ENCODE measurements around the gene COX6B1.
A peak's percentile ranks its signal among the peaks of the same experiment; 100 is the strongest.

The COX6B1 gene

DNA sequence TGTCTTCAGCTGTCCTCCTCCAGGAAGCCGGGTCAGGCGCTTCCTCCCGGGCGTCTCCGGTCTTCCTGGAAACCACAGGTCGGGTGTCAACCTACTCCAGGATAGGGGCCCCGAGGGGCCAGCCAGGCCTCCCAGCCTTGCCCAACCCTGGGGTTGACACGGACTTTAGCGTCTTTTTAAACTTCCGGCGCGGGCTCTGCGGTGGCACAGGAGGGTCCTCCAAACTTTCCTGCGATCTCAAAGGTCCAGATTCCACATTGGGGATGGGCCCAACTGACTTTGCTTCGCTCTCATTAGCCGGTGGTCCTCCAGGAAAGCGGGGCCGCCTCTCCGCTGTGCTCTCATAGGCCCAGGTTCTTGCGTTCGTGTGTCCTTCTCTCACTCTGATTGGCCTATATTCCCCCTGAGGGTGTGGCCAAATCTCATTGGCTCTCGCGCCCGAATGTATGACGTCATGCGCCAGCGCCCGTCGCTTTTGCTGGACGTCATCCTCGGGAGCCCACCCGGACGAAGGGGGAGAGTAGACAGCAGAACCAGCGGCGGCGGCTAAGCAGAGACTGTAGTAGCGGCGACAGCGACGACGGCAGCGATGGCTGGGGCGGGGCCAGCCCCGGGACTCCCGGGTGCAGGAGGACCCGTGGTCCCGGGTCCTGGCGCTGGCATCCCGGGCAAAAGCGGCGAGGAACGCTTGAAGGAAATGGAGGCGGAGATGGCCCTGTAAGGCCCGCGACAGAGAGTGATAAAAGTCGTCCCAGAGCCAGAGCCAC is 19.4 kb upstream of the COX6B1 start, which contains the start of gene RBM42 (continued):
- no peak for TF ChIP-seq ZNF423 (tag by site-specific recombination; IDR thresholded peaks at IDR 0.05)
- TF ChIP-seq, protein P1, sequence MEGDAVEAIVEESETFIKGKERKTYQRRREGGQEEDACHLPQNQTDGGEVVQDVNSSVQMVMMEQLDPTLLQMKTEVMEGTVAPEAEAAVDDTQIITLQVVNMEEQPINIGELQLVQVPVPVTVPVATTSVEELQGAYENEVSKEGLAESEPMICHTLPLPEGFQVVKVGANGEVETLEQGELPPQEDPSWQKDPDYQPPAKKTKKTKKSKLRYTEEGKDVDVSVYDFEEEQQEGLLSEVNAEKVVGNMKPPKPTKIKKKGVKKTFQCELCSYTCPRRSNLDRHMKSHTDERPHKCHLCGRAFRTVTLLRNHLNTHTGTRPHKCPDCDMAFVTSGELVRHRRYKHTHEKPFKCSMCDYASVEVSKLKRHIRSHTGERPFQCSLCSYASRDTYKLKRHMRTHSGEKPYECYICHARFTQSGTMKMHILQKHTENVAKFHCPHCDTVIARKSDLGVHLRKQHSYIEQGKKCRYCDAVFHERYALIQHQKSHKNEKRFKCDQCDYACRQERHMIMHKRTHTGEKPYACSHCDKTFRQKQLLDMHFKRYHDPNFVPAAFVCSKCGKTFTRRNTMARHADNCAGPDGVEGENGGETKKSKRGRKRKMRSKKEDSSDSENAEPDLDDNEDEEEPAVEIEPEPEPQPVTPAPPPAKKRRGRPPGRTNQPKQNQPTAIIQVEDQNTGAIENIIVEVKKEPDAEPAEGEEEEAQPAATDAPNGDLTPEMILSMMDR (tag by site-specific recombination; IDR thresholded peaks at IDR 0.05), result no peak
- peak; percentile 99 for TF ChIP-seq ZNF335 (tag by site-specific recombination; conservative IDR thresholded peaks at IDR 0.05)
- TF ChIP-seq GLI2 (tag by site-specific recombination; IDR thresholded peaks at IDR 0.05; ENCODE audit: borderline replicate concordance, low read depth), result no peak
- no peak for TF ChIP-seq ZNF571 (tag by site-specific recombination; IDR thresholded peaks at IDR 0.05)
- no peak for TF ChIP-seq ZFP3 (tag by site-specific recombination; IDR thresholded peaks at IDR 0.05; ENCODE audit: low read depth)
- no peak for TF ChIP-seq SETDB1 (IDR thresholded peaks at IDR 0.05; ENCODE audit: insufficient read length, low read length)
- TF ChIP-seq, protein P2, sequence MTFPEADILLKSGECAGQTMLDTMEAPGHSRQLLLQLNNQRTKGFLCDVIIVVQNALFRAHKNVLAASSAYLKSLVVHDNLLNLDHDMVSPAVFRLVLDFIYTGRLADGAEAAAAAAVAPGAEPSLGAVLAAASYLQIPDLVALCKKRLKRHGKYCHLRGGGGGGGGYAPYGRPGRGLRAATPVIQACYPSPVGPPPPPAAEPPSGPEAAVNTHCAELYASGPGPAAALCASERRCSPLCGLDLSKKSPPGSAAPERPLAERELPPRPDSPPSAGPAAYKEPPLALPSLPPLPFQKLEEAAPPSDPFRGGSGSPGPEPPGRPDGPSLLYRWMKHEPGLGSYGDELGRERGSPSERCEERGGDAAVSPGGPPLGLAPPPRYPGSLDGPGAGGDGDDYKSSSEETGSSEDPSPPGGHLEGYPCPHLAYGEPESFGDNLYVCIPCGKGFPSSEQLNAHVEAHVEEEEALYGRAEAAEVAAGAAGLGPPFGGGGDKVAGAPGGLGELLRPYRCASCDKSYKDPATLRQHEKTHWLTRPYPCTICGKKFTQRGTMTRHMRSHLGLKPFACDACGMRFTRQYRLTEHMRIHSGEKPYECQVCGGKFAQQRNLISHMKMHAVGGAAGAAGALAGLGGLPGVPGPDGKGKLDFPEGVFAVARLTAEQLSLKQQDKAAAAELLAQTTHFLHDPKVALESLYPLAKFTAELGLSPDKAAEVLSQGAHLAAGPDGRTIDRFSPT (tag by site-specific recombination; IDR thresholded peaks at IDR 0.05), result no peak
- no peak for TF ChIP-seq ZNF248 (tag by site-specific recombination; IDR thresholded peaks at IDR 0.05)
- peak; percentile 96 for TF ChIP-seq GLIS2 (tag by site-specific recombination; IDR thresholded peaks at IDR 0.05)
- peak; percentile 99 for TF ChIP-seq ZNF391 (tag by site-specific recombination; IDR thresholded peaks at IDR 0.05; ENCODE audit: borderline replicate concordance, low read depth)
- no peak for TF ChIP-seq ZNF121 (tag by site-specific recombination; IDR thresholded peaks at IDR 0.05)
- TF ChIP-seq, protein P3, sequence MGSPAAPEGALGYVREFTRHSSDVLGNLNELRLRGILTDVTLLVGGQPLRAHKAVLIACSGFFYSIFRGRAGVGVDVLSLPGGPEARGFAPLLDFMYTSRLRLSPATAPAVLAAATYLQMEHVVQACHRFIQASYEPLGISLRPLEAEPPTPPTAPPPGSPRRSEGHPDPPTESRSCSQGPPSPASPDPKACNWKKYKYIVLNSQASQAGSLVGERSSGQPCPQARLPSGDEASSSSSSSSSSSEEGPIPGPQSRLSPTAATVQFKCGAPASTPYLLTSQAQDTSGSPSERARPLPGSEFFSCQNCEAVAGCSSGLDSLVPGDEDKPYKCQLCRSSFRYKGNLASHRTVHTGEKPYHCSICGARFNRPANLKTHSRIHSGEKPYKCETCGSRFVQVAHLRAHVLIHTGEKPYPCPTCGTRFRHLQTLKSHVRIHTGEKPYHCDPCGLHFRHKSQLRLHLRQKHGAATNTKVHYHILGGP (tag by site-specific recombination; IDR thresholded peaks at IDR 0.05), result peak; percentile 74
- TF ChIP-seq ZNF354C (tag by site-specific recombination; IDR thresholded peaks at IDR 0.05; ENCODE audit: borderline replicate concordance, low read depth), result no peak
- TF ChIP-seq, protein P4, sequence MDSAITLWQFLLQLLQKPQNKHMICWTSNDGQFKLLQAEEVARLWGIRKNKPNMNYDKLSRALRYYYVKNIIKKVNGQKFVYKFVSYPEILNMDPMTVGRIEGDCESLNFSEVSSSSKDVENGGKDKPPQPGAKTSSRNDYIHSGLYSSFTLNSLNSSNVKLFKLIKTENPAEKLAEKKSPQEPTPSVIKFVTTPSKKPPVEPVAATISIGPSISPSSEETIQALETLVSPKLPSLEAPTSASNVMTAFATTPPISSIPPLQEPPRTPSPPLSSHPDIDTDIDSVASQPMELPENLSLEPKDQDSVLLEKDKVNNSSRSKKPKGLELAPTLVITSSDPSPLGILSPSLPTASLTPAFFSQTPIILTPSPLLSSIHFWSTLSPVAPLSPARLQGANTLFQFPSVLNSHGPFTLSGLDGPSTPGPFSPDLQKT (IDR thresholded peaks at IDR 0.05; ENCODE audit: borderline replicate concordance, low read depth, low read length), result no peak
- TF ChIP-seq, protein P5, sequence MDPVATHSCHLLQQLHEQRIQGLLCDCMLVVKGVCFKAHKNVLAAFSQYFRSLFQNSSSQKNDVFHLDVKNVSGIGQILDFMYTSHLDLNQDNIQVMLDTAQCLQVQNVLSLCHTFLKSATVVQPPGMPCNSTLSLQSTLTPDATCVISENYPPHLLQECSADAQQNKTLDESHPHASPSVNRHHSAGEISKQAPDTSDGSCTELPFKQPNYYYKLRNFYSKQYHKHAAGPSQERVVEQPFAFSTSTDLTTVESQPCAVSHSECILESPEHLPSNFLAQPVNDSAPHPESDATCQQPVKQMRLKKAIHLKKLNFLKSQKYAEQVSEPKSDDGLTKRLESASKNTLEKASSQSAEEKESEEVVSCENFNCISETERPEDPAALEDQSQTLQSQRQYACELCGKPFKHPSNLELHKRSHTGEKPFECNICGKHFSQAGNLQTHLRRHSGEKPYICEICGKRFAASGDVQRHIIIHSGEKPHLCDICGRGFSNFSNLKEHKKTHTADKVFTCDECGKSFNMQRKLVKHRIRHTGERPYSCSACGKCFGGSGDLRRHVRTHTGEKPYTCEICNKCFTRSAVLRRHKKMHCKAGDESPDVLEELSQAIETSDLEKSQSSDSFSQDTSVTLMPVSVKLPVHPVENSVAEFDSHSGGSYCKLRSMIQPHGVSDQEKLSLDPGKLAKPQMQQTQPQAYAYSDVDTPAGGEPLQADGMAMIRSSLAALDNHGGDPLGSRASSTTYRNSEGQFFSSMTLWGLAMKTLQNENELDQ (tag by site-specific recombination; IDR thresholded peaks at IDR 0.05; ENCODE audit: low read depth), result no peak
- TF ChIP-seq TRIM28 (IDR thresholded peaks at IDR 0.05; ENCODE audit: borderline replicate concordance, low read length), result no peak
- peak; percentile 47 for TF ChIP-seq ZNF561 (tag by site-specific recombination; IDR thresholded peaks at IDR 0.05; ENCODE audit: borderline replicate concordance)
- 0 out of 2 replicates have a peak, but pooled peaks have one; percentile 24 for TF ChIP-seq MYNN (tag by site-specific recombination; IDR thresholded peaks at IDR 0.05; ENCODE audit: borderline replicate concordance)
- TF ChIP-seq SALL2 (tag by site-specific recombination; IDR thresholded peaks at IDR 0.05; ENCODE audit: borderline replicate concordance), result no peak
- TF ChIP-seq, protein P6, sequence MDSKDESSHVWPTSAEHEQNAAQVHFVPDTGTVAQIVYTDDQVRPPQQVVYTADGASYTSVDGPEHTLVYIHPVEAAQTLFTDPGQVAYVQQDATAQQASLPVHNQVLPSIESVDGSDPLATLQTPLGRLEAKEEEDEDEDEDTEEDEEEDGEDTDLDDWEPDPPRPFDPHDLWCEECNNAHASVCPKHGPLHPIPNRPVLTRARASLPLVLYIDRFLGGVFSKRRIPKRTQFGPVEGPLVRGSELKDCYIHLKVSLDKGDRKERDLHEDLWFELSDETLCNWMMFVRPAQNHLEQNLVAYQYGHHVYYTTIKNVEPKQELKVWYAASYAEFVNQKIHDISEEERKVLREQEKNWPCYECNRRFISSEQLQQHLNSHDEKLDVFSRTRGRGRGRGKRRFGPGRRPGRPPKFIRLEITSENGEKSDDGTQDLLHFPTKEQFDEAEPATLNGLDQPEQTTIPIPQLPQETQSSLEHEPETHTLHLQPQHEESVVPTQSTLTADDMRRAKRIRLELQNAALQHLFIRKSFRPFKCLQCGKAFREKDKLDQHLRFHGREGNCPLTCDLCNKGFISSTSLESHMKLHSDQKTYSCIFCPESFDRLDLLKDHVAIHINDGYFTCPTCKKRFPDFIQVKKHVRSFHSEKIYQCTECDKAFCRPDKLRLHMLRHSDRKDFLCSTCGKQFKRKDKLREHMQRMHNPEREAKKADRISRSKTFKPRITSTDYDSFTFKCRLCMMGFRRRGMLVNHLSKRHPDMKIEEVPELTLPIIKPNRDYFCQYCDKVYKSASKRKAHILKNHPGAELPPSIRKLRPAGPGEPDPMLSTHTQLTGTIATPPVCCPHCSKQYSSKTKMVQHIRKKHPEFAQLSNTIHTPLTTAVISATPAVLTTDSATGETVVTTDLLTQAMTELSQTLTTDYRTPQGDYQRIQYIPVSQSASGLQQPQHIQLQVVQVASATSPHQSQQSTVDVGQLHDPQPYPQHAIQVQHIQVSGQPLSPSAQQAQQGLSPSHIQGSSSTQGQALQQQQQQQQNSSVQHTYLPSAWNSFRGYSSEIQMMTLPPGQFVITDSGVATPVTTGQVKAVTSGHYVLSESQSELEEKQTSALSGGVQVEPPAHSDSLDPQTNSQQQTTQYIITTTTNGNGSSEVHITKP (tag by site-specific recombination; IDR thresholded peaks at IDR 0.05), result peak; percentile 77
- TF ChIP-seq SP2 (tag by site-specific recombination; IDR thresholded peaks at IDR 0.05), result peak; percentile 100
- TF ChIP-seq ZNF792 (tag by site-specific recombination; IDR thresholded peaks at IDR 0.05), result 0 out of 2 replicates have a peak, but pooled peaks have one; percentile 66
- TF ChIP-seq ZNF175 (tag by site-specific recombination; IDR thresholded peaks at IDR 0.05), result no peak

Data from HEK293 (cell line).